ENCODE results near the gene FLNC. TPM values are rescaled to one million over a fixed set of nuclear protein-coding genes. Genes with fewer than 3 reads are reported as not detected.

The FLNC gene
- total RNA-seq, 1 donor from 2014 or later: 7.7 TPM

DNA sequence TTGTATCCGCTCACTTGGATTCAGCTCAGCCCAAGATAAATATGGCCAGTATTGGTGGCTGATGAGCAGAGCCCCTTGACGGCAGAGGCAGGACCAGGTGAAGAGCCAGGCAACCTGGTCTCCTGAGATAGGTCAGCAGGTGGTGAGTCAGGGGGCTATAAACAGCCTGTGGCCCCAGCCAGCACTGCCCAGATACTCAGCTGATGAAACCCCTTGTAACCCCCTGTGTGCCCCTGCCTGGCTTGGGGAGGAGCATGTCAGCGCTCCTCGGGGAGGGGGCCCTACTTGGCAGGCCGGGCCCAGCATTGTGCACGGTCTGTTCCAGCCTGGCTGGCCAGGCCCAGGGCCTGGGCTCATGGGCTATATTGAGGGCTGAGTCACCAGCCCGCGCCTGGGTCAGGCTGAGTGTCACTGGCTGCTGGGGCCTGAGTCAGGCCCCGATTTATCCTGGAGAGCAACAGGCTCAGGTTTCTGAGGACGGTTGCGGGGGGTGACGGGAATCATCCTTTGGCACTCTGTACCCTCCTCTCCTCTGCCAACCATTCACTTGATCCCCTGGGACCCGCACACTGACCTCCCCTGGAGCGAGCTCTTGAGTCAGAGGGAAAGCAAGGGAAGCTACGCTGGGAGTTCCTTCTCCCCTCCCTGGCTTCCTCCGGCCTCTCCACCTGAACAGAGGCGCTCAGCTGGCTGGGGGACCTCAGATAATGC, 2.8 kb upstream of the FLNC start:
- no peak overlapping the region for H3K27ac Mint-ChIP-seq (ENCODE audit: unreplicated experiment)
- TF ChIP-seq, protein P1, sequence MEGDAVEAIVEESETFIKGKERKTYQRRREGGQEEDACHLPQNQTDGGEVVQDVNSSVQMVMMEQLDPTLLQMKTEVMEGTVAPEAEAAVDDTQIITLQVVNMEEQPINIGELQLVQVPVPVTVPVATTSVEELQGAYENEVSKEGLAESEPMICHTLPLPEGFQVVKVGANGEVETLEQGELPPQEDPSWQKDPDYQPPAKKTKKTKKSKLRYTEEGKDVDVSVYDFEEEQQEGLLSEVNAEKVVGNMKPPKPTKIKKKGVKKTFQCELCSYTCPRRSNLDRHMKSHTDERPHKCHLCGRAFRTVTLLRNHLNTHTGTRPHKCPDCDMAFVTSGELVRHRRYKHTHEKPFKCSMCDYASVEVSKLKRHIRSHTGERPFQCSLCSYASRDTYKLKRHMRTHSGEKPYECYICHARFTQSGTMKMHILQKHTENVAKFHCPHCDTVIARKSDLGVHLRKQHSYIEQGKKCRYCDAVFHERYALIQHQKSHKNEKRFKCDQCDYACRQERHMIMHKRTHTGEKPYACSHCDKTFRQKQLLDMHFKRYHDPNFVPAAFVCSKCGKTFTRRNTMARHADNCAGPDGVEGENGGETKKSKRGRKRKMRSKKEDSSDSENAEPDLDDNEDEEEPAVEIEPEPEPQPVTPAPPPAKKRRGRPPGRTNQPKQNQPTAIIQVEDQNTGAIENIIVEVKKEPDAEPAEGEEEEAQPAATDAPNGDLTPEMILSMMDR (IDR thresholded peaks at IDR 0.05; ENCODE audit: unreplicated experiment): no peak
- H3K9me3 Mint-ChIP-seq (ENCODE audit: unreplicated experiment): no peaks in the 10 kb centered on the region
- H3K4me3 Mint-ChIP-seq (ENCODE audit: unreplicated experiment): no peak overlapping the region
- H3K36me3 Mint-ChIP-seq (ENCODE audit: low read depth, unreplicated experiment): no peaks in the 10 kb centered on the region
- peaks cover 8% of the 10 kb centered on the region for H3K27me3 Mint-ChIP-seq (ENCODE audit: unreplicated experiment)
- no peak for DNase-seq (ENCODE audit: low spot score)
- H3K4me1 Mint-ChIP-seq (ENCODE audit: unreplicated experiment): peaks cover 8% of the 10 kb centered on the region

DNA sequence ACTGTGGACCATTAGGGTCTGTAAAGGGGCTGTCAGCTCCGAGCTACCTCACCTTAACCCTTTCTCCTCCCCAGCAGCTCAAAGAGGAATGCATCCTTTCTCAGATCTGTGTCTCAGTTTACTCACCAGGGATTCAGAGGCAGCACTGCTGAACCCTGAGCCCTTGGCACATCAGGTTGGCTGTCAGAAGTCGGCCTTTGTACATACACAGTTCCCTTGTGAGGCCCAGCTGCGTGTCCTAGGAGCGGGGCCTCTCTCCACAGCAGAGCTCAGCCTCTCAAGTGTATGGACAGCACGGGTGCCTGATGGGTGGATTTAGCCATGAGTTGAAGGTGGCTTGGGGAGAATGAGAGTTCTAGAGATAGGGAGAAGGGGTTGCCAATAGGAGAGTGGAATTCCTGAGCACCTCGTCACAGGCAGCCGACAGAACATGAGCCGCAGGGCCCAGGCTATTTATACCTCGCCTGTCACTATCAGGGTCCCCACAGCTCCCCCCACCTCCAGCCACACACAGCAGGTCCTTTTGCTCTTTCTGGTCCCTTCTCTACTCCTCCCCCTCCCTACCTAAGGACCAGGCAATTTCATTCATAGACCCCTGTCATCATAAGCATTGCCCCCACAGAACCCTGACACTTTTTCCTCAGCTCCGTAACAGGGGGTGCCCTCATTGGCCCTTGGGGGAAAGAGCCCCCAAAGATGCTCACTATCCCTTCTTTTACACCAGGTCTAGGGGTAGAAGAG, 2.1 kb upstream of the FLNC start:
- no peak overlapping the region for H3K4me3 Mint-ChIP-seq (ENCODE audit: unreplicated experiment)
- H3K27me3 Mint-ChIP-seq (ENCODE audit: unreplicated experiment): peaks cover 8% of the 10 kb centered on the region
- H3K4me1 Mint-ChIP-seq (ENCODE audit: unreplicated experiment): peaks cover 8% of the 10 kb centered on the region
- no peaks in the 10 kb centered on the region for H3K9me3 Mint-ChIP-seq (ENCODE audit: unreplicated experiment)
- no peaks in the 10 kb centered on the region for H3K36me3 Mint-ChIP-seq (ENCODE audit: low read depth, unreplicated experiment)
- no peak overlapping the region for H3K27ac Mint-ChIP-seq (ENCODE audit: unreplicated experiment)
- TF ChIP-seq, protein P1 (IDR thresholded peaks at IDR 0.05; ENCODE audit: unreplicated experiment): no peak
- DNase-seq (ENCODE audit: low spot score): no peak

DNA sequence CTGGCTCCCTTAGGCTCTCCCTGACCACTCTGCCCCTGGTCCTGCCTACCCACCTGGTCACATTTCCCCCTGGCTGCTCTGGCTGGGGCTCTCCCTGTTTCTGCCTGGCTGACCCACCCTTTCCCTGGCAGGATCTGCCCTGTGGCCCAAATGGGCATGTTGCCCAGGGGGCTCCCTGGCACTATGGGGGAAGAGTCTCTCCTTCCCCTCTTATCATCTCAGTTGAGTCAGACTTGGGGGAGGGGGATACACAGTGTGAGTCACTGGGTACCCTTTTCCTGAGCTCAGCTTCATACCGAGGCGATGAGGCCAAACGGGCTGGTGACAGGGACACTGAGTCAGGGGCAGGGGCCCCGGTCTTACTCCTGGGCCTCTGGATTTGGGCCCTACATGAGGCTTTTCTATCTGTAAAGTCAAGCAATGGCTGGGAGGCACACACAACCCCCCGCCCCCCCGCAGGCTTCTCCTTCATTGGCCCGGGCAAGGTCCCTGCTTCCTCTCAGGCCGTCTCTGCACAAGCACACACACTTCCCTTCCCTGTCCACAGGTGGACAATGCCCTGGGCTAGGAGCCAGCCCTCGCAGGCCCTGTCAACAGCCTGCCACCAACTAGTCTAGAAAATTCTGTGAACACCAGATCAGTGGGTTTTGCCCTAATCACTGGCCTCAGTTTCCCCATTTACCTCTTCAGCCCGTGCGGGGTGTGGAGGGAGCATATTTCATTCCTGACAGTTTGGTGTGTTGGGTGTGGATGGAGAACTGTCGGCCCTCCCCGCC, 627 bp upstream of the FLNC start:
- Mint-ChIP-seq H3K27me3 (ENCODE audit: unreplicated experiment) (peaks cover 11% of the 10 kb centered on the region), H3K27ac (ENCODE audit: unreplicated experiment) (no peak overlapping the region), H3K4me1 (ENCODE audit: unreplicated experiment) (peaks cover 8% of the 10 kb centered on the region), H3K4me3 (ENCODE audit: unreplicated experiment) (peak overlapping the region; percentile 56), H3K9me3 (ENCODE audit: unreplicated experiment) (no peaks in the 10 kb centered on the region), H3K36me3 (ENCODE audit: low read depth, unreplicated experiment) (no peaks in the 10 kb centered on the region)
- no peak for DNase-seq (ENCODE audit: low spot score)
- TF ChIP-seq, protein P1 (IDR thresholded peaks at IDR 0.05; ENCODE audit: unreplicated experiment): no peak

DNA sequence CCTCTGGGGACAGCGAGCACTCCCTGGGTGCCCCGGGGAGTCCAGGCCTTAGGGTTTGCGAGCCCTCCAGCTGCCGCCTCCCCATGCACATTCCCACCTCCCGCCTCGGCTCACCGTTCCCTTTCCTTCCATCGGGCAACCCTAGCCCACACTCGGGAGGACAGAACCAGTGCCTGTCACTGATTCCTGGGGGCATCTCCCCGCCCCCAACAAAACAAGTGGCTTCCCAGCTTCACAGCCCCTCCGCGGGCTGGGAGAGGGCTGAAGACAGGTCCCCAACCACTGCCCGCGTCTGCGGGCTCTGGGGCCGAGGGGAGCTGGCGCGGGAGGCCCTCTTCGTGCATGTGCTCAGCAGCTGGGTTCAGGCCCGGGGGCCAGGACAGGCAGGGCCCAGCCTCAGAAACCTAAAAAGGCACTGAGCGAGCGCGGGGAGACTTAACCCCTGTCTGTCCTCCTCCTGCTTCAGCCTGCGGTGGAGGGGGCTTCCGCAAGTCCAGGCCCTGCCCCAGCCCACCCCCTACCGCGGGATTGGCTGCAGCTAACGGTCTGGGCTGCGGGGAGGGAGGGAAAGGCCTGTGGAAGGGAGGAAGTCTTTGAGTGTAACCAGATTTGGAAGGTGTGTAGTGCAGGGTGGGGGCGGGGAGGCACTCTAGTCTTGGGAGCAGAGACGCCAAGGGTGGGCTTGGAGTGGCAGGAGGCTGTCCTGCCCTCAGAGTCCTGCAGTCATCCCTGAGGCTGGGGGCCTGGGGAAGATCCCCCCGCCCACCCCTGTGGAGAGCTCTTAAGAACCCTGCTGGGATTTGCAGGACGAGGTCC, 1.2 kb downstream of the FLNC start:
- H3K36me3 Mint-ChIP-seq (ENCODE audit: low read depth, unreplicated experiment): no peaks in the 10 kb centered on the region
- peaks cover 8% of the 10 kb centered on the region for H3K4me1 Mint-ChIP-seq (ENCODE audit: unreplicated experiment)

More for the DNA sequence above, 1.2 kb downstream of the FLNC start:
- peak; percentile 27 for DNase-seq (ENCODE audit: low spot score)
- Mint-ChIP-seq H3K9me3 (ENCODE audit: unreplicated experiment) (no peaks in the 10 kb centered on the region), H3K27ac (ENCODE audit: unreplicated experiment) (no peak overlapping the region), H3K27me3 (ENCODE audit: unreplicated experiment) (peaks cover 13% of the 10 kb centered on the region), H3K4me3 (ENCODE audit: unreplicated experiment) (no peak overlapping the region)
- TF ChIP-seq, protein P1 (IDR thresholded peaks at IDR 0.05; ENCODE audit: unreplicated experiment): no peak
